Head of caudate nucleus (tissue), 42 donors: ENCODE results near the gene SIDT1.

Experiments
- DNase-seq, 42 donors: peaks; one replicate each; pipeline versions ENCODE4 v3.0.0 to v3.0.0-alpha.2; 2020 to 2021; ENCODE audit warnings: mixed read lengths in 7 of 42
- intact Hi-C: fragments of 100-400 bp; cut with DNase I; formaldehyde crosslinking; loops from one replicate; pipeline ENCODE4 v1.15.0; 2022

SIDT1 gene

GRCh38 chr3:113536627-113537101 is 4.3 kb downstream of the SIDT1 start:
- intact Hi-C loops, result no loop called here
- DNase-seq, result no peak

GRCh38 chr3:113537155-113537554 is 4.8 kb downstream of the SIDT1 start:
- intact Hi-C loops, result no loop called here
- no peak for DNase-seq

GRCh38 chr3:113541519-113541918 is 9.2 kb downstream of the SIDT1 start:
- no peak for DNase-seq
- intact Hi-C loops, result no loop called here

- intact Hi-C loops, result no loop called here
Measured at GRCh38 chr3:113545594-113545993, 13.2 kb downstream of the SIDT1 start.

GRCh38 chr3:113546414-113546893 is 14.1 kb downstream of the SIDT1 start:
- DNase-seq, result no peak
- intact Hi-C loops, result no loop called here

More at GRCh38 chr3:113545594-113545993, 13.2 kb downstream of the SIDT1 start:
- DNase-seq, result no peak

- intact Hi-C loops, result no loop called here
- no peak for DNase-seq
Measured at GRCh38 chr3:113548501-113548900, 16.1 kb downstream of the SIDT1 start.

GRCh38 chr3:113551820-113552219 is 19.5 kb downstream of the SIDT1 start:
- intact Hi-C loops, result no loop called here
- DNase-seq, result no peak

GRCh38 chr3:113552851-113553250 is 20.5 kb downstream of the SIDT1 start:
- intact Hi-C loops, result no loop called here

GRCh38 chr3:113555138-113555537 is 22.8 kb downstream of the SIDT1 start:
- no peak for DNase-seq
- intact Hi-C loops, result no loop called here

More at GRCh38 chr3:113552851-113553250, 20.5 kb downstream of the SIDT1 start:
- no peak for DNase-seq

- DNase-seq, result no peak
- intact Hi-C loops, result no loop called here
Measured at GRCh38 chr3:113556316-113556945, 24.1 kb downstream of the SIDT1 start.

- no peak for DNase-seq
- intact Hi-C loops, result no loop called here
Measured at GRCh38 chr3:113556946-113557335, 24.6 kb downstream of the SIDT1 start.

- intact Hi-C loops, result no loop called here
- no peak for DNase-seq
Measured at GRCh38 chr3:113557374-113557773, 25.0 kb downstream of the SIDT1 start.

- DNase-seq, result no peak
- intact Hi-C loops, result no loop called here
Measured at GRCh38 chr3:113559009-113559408, 26.7 kb downstream of the SIDT1 start.

GRCh38 chr3:113560271-113560670 is 27.9 kb downstream of the SIDT1 start:
- DNase-seq, result no peak
- intact Hi-C loops, result no loop called here

- DNase-seq, result no peak
Measured at GRCh38 chr3:113560831-113561623, 28.7 kb downstream of the SIDT1 start.

GRCh38 chr3:113565555-113565954 is 33.2 kb downstream of the SIDT1 start:
- intact Hi-C loops, result no loop called here
- no peak for DNase-seq

More at GRCh38 chr3:113560831-113561623, 28.7 kb downstream of the SIDT1 start:
- intact Hi-C loops, result no loop called here

GRCh38 chr3:113570158-113570557 is 37.8 kb downstream of the SIDT1 start:
- intact Hi-C loops, result no loop called here
- DNase-seq, result no peak

- no peak for DNase-seq
- intact Hi-C loops, result no loop called here
Measured at GRCh38 chr3:113571360-113571759, 39.0 kb downstream of the SIDT1 start.

GRCh38 chr3:113573728-113574127 is 41.4 kb downstream of the SIDT1 start:
- intact Hi-C loops, result no loop called here
- DNase-seq, result no peak

GRCh38 chr3:113574213-113574612 is 41.9 kb downstream of the SIDT1 start:
- no peak for DNase-seq
- intact Hi-C loops, result no loop called here
